Measurements from ENCODE around the gene LAG3. TPM values are rescaled to one million over a fixed set of nuclear protein-coding genes. Genes with fewer than 3 reads are reported as not detected.
A peak's percentile ranks its signal among the peaks of the same experiment; 100 is the strongest.

Gene LAG3
- total RNA-seq, 1 experiment from 2014 or later = 1.9 TPM

DNA sequence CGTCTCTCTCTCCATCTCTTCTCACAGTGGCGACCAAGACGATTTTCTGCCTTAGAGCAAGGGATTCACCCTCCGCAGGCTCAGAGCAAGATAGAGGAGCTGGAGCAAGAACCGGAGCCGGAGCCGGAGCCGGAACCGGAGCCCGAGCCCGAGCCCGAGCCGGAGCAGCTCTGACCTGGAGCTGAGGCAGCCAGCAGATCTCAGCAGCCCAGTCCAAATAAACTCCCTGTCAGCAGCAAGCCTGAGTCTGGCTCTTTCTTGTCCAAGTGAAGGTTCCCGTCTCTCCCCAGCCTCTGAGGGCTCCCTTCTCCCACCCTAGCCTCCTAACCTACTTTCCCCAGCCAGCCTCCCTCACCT lies 5.9 kb downstream of the LAG3 start:
- 0 out of 2 replicates have a peak, but pooled peaks cover under 1% of the 10 kb centered on the region for H3K36me3 ChIP-seq (ENCODE audit: control insufficient read depth, insufficient read depth, low read length)
- H3K4me1 ChIP-seq = peaks cover 31% of the 10 kb centered on the region
- H3K9me3 Mint-ChIP-seq (ENCODE audit: unreplicated experiment) = no peaks in the 10 kb centered on the region
- H3K4me3 Mint-ChIP-seq (ENCODE audit: unreplicated experiment) = peak overlapping the region; percentile 81
- H3K36me3 Mint-ChIP-seq (ENCODE audit: insufficient read depth, unreplicated experiment) = no peaks in the 10 kb centered on the region
- H3K4me3 ChIP-seq (ENCODE audit: low read depth, low read length) = peak overlapping the region; percentile 44
- no peaks in the 10 kb centered on the region for H3K27me3 Mint-ChIP-seq (ENCODE audit: insufficient read depth, unreplicated experiment)
- H3K27ac Mint-ChIP-seq (ENCODE audit: unreplicated experiment) = peak overlapping the region; percentile 58
- no peaks in the 10 kb centered on the region for H3K27me3 ChIP-seq (replicated peaks; ENCODE audit: control insufficient read depth, insufficient read depth, low read length)
- DNase-seq = peak; percentile 70 to 80
- no peaks in the 10 kb centered on the region for H3K9me3 ChIP-seq
- no TSS peak for BruUV-seq (replicated peaks)
- TF ChIP-seq CTCF (IDR thresholded peaks at IDR 0.05; ENCODE audit: insufficient read depth in 1 of 2, low read depth in 1 of 2, low read length in 1 of 2, severe bottlenecking in 1 of 2, unreplicated experiment in 1 of 2) = no peak
- ChIA-PET CTCF (interaction anchor here (0.6 to 3.1 kb wide), 10 partner anchors 10 to 240 kb away, joined by 3 to 51 read pairs (median 4); partner anchors contain the start of genes COPS7A, LPCAT3, MLF2 and PTMS), POLR2A (interaction anchor here (0.6 to 2.3 kb wide), 4 partner anchors 12 to 238 kb away, joined by 3 to 20 read pairs (median 6); partner anchors contain the start of genes MLF2, PTMS and USP5)
- H3K4me1 Mint-ChIP-seq (ENCODE audit: low read depth, unreplicated experiment) = peaks cover 43% of the 10 kb centered on the region
- intact Hi-C loops (cut with micrococcal nuclease; ENCODE audit: unreplicated experiment) = loop anchor here (2.0 to 5.0 kb wide), 4 partner anchors 56 to 211 kb away; partner anchors contain the start of genes COPS7A and NOP2

- peak overlapping the region; percentile 58 for H3K27ac Mint-ChIP-seq (ENCODE audit: unreplicated experiment)
- intact Hi-C loops (cut with micrococcal nuclease; ENCODE audit: unreplicated experiment) = loop anchor here (1.0 to 5.0 kb wide), 8 partner anchors 12 to 212 kb away; partner anchors contain the start of genes COPS7A, MLF2 and NOP2
These were observed 6.5 kb downstream of the LAG3 start for GRCh38 chr12:6778574-6779550.

More at GRCh38 chr12:6778574-6779550, 6.5 kb downstream of the LAG3 start:
- ChIA-PET CTCF (interaction anchor here (0.6 to 3.1 kb wide), 10 partner anchors 11 to 240 kb away, joined by 3 to 51 read pairs (median 4); partner anchors contain the start of genes COPS7A, LPCAT3, MLF2 and PTMS), POLR2A (interaction anchor here (0.5 to 2.3 kb wide), 5 partner anchors 12 to 237 kb away, joined by 3 to 20 read pairs (median 5); partner anchors contain the start of genes MLF2, PTMS and USP5)
- peak overlapping the region; percentile 81 for H3K4me3 Mint-ChIP-seq (ENCODE audit: unreplicated experiment)
- BruUV-seq (replicated peaks) = no TSS peak
- H3K4me1 Mint-ChIP-seq (ENCODE audit: low read depth, unreplicated experiment) = peaks cover 43% of the 10 kb centered on the region
- H3K36me3 ChIP-seq (ENCODE audit: control insufficient read depth, insufficient read depth, low read length) = no peaks in the 10 kb centered on the region
- no peaks in the 10 kb centered on the region for H3K27me3 Mint-ChIP-seq (ENCODE audit: insufficient read depth, unreplicated experiment)
- DNase-seq = peak; percentile 98 to 99
- peaks cover 31% of the 10 kb centered on the region for H3K4me1 ChIP-seq
- H3K9me3 ChIP-seq = no peaks in the 10 kb centered on the region
- TF ChIP-seq CTCF (IDR thresholded peaks at IDR 0.05; ENCODE audit: insufficient read depth in 1 of 2, low read depth in 1 of 2, low read length in 1 of 2, severe bottlenecking in 1 of 2, unreplicated experiment in 1 of 2) = peak; percentile 99
- H3K4me3 ChIP-seq (ENCODE audit: low read depth, low read length) = peak overlapping the region; percentile 44
- H3K9me3 Mint-ChIP-seq (ENCODE audit: unreplicated experiment) = no peaks in the 10 kb centered on the region
- no peaks in the 10 kb centered on the region for H3K27me3 ChIP-seq (replicated peaks; ENCODE audit: control insufficient read depth, insufficient read depth, low read length)
- no peaks in the 10 kb centered on the region for H3K36me3 Mint-ChIP-seq (ENCODE audit: insufficient read depth, unreplicated experiment)
